Liver (tissue), 9 donors: ENCODE results near the gene DMD. TPM values are rescaled to one million over a fixed set of nuclear protein-coding genes. Genes with fewer than 3 reads are reported as not detected.

ENCODE experiments used
- DNase-seq: peaks from one replicate; pipeline ENCODE4 v3.0.0-alpha.2; 2017; ENCODE audit warnings: low spot score
- H3K27ac ChIP-seq, 2 donors: one replicate each; pipeline ENCODE4 v1.7.0; 2013; ENCODE audit warnings: inconsistent platforms in 2 of 2, low read length in 2 of 2, control low read depth in 1 of 2, low read depth in 1 of 2, mild to moderate bottlenecking in 1 of 2
- H3K27me3 ChIP-seq, 4 donors: one replicate each; pipeline versions ENCODE4 v1.6.1 to v1.7.0; 2013; ENCODE audit warnings: low read length in 3 of 4, inconsistent platforms in 1 of 4, mild to moderate bottlenecking in 1 of 4, moderate library complexity in 1 of 4; ENCODE audit not compliant: control insufficient read depth in 4 of 4, insufficient read depth in 4 of 4
- H3K36me3 ChIP-seq, 4 donors: one replicate each; pipeline versions ENCODE4 v1.6.1 to v1.7.0; 2013; ENCODE audit warnings: low read length in 3 of 4, mild to moderate bottlenecking in 3 of 4, low read depth in 1 of 4, moderate library complexity in 1 of 4; ENCODE audit not compliant: control insufficient read depth in 4 of 4, insufficient read depth in 3 of 4
- H3K4me1 ChIP-seq, 4 donors: one replicate each; pipeline versions ENCODE4 v1.6.1 to v1.7.0; 2013; ENCODE audit warnings: low read length in 3 of 4, mild to moderate bottlenecking in 3 of 4, moderate library complexity in 1 of 4; ENCODE audit not compliant: control insufficient read depth in 4 of 4, insufficient read depth in 4 of 4
- H3K4me3 ChIP-seq, 3 donors: one replicate each; pipeline versions ENCODE4 v1.6.1 to v1.7.0; 2013; ENCODE audit warnings: low read length in 3 of 3, control low read depth in 1 of 3, low read depth in 1 of 3, mild to moderate bottlenecking in 1 of 3
- H3K9ac ChIP-seq, 2 donors: one replicate each; pipeline ENCODE4 v1.7.0; 2013; ENCODE audit warnings: low read length in 2 of 2, mild to moderate bottlenecking in 2 of 2, moderate library complexity in 2 of 2, control low read depth in 1 of 2, low read depth in 1 of 2
- H3K9me3 ChIP-seq, 4 donors: one replicate each; pipeline versions ENCODE4 v1.6.1 to v1.7.0; 2013; ENCODE audit warnings: low read length in 3 of 4; ENCODE audit not compliant: control insufficient read depth in 4 of 4
- ATF3 ChIP-seq: IDR thresholded peaks from 2 replicates; pipeline ENCODE4 v1.6.1; 2016; ENCODE audit warnings: antibody characterized with exemption
- CTCF ChIP-seq: fragments of 150-350 bp; IDR thresholded peaks from 2 replicates; pipeline ENCODE4 v1.5.1; 2017; ENCODE audit warnings: improper control_type of control experiment, low read depth, low read length; ENCODE audit not compliant: missing input control
- EGR1 ChIP-seq, 2 donors: IDR thresholded peaks; 2 replicates each; pipeline ENCODE4 v1.6.1; 2016 to 2018; ENCODE audit warnings: antibody characterized with exemption in 2 of 2, low read depth in 2 of 2
- GABPA ChIP-seq, 2 donors: IDR thresholded peaks in 1 of 2; conservative IDR thresholded peaks in 1 of 2; 2 replicates each; pipeline ENCODE4 v1.6.1; 2016; ENCODE audit warnings: antibody characterized with exemption in 2 of 2, mild to moderate bottlenecking in 1 of 2, moderate library complexity in 1 of 2
- MAX ChIP-seq: IDR thresholded peaks from 2 replicates; pipeline ENCODE4 v1.6.1; 2016; ENCODE audit warnings: antibody characterized with exemption
- RAD21 ChIP-seq, 2 donors: IDR thresholded peaks; 2 replicates each; pipeline ENCODE4 v1.6.1; 2016; ENCODE audit warnings: antibody characterized with exemption in 2 of 2, mild to moderate bottlenecking in 2 of 2
- RXRA ChIP-seq, 2 donors: IDR thresholded peaks; 2 replicates each; pipeline ENCODE4 v1.6.1; 2017 to 2018; ENCODE audit warnings: antibody characterized with exemption in 2 of 2, mild to moderate bottlenecking in 1 of 2
- TAF1 ChIP-seq: conservative IDR thresholded peaks from 2 replicates; pipeline ENCODE4 v1.6.1; 2016; ENCODE audit warnings: antibody characterized with exemption, mild to moderate bottlenecking
- WGBS: extraction: QIAGEN DNeasy Blood & Tissue Kit; methylation state at CpG from one replicate; pipeline ENCODE4 v1.1.7; 2013; 5-methylcytosine and 5-hydroxymethylcytosine counted together
- polyA plus RNA-seq, 2 donors: library from polyadenylated mRNA; stranded (reverse) in 1 of 2; unstranded in 1 of 2; fragments of 200-250 nt in 1 of 2; fragments of >200 nt in 1 of 2; fragmentation: Nextera tagmentation in 1 of 2; extraction: Ambion mirVana in 1 of 2; gene quantifications; one replicate each; pipeline versions ENCODE4 v1.2.1 to v1.2.3, GENCODE V29; 2013 to 2015
- total RNA-seq, 2 donors: library from RNA; depleted of rRNA; stranded (reverse); fragments of >200 nt; gene quantifications; one replicate each; pipeline ENCODE4 v1.2.3, GENCODE V29; 2014
- donor health status: healthy.
- donor health status: healthy.
- donor health status: healthy.
- donor health status: healthy.
- donor health status: healthy.

Gene DMD
- total and polyA plus RNA-seq, 4 donors: 14.6 to 61.9 (median 23.9) TPM

GRCh38 chrX:31190221-31190975 is 2021.0 kb downstream of the DMD start (continued):
- no peak for TF ChIP-seq TAF1
- TF ChIP-seq ATF3: no peak
- no peak for TF ChIP-seq RXRA (IDR thresholded peaks at IDR 0.05)
- no peak for TF ChIP-seq EGR1 (IDR thresholded peaks at IDR 0.05; ENCODE audit: low read depth in 2 of 2)
- TF ChIP-seq GABPA (IDR thresholded peaks at IDR 0.05 in 1 of 2, conservative IDR thresholded peaks at IDR 0.05 in 1 of 2): no peak

- no peak for TF ChIP-seq MAX
- no peak for TF ChIP-seq TAF1
- no peak for TF ChIP-seq GABPA (IDR thresholded peaks at IDR 0.05 in 1 of 2, conservative IDR thresholded peaks at IDR 0.05 in 1 of 2)
- no peak for TF ChIP-seq EGR1 (IDR thresholded peaks at IDR 0.05; ENCODE audit: low read depth in 2 of 2)
- TF ChIP-seq RAD21 (IDR thresholded peaks at IDR 0.05): no peak
- TF ChIP-seq CTCF: no peak
- WGBS: 93% methylated on average over 3 of the region's 3 CpGs
- Histone ChIP-seq H3K9me3 (no peaks in the 10 kb centered on the region), H3K9ac (no peak overlapping the region), H3K27ac (no peak overlapping the region), H3K4me1 (no peaks in the 10 kb centered on the region), H3K4me3 (no peak overlapping the region), H3K36me3 (peaks cover 0 to 4% (median 3%) of the 10 kb centered on the region in 4 donors), H3K27me3 (no peaks in the 10 kb centered on the region)
- DNase-seq: no peak
Observed at GRCh38 chrX:31186693-31187338, 2024.5 kb downstream of the DMD start.

GRCh38 chrX:31185884-31186283 is 2025.5 kb downstream of the DMD start:
- WGBS: 87% methylated on average over 1 of the region's 1 CpG
- TF ChIP-seq ATF3 (no peak), RXRA (IDR thresholded peaks at IDR 0.05) (no peak), MAX (no peak)
- no peak overlapping the region for H3K9ac ChIP-seq
- H3K4me3 ChIP-seq: no peak overlapping the region
- no peaks in the 10 kb centered on the region for H3K9me3 ChIP-seq
- H3K4me1 ChIP-seq: no peaks in the 10 kb centered on the region
- peaks cover 0 to 8% (median 3%) of the 10 kb centered on the region in 4 donors for H3K36me3 ChIP-seq
- no peaks in the 10 kb centered on the region for H3K27me3 ChIP-seq
- DNase-seq: no peak
- no peak overlapping the region for H3K27ac ChIP-seq
